ENCODE results near the gene RNF166.

RNF166 gene

GRCh38 chr16:88681709-88682451 is 24.3 kb downstream of the RNF166 start:
- Histone ChIP-seq H3F3A (ENCODE audit: control insufficient read depth, insufficient read depth) (peaks cover 16% of the 10 kb centered on the region), H3K79me2 (ENCODE audit: control insufficient read depth, low read length) (no peaks in the 10 kb centered on the region), H3K9me2 (replicated peaks; ENCODE audit: control insufficient read depth, low read length) (no peaks in the 10 kb centered on the region), H3K27ac (ENCODE audit: low read depth, low read length) (peak overlapping the region; percentile 89), H3K4me1 (ENCODE audit: control insufficient read depth, low read length) (peaks cover 57% of the 10 kb centered on the region), H3K4me2 (ENCODE audit: low read length) (peak overlapping the region; percentile 76), H3K4me3 (ENCODE audit: low read length) (peak overlapping the region; percentile 66), H3K27me3 (ENCODE audit: control insufficient read depth, low read length) (no peaks in the 10 kb centered on the region), H3K9me3 (ENCODE audit: control insufficient read depth, insufficient read depth, low read length) (no peaks in the 10 kb centered on the region), H3K36me3 (ENCODE audit: control insufficient read depth, low read length) (peaks cover 5% of the 10 kb centered on the region), H4K20me1 (ENCODE audit: control insufficient read depth, insufficient read depth, low read depth, low read length) (no peaks in the 10 kb centered on the region)
- no peak for TF ChIP-seq CTCF (IDR thresholded peaks at IDR 0.05; ENCODE audit: low read depth, low read length, poor library complexity, severe bottlenecking)
- no peak for TF ChIP-seq EZH2phosphoT487 (IDR thresholded peaks at IDR 0.05; ENCODE audit: borderline replicate concordance, low read length)

- H4K20me1 ChIP-seq (ENCODE audit: control insufficient read depth, insufficient read depth, low read depth, low read length), result no peaks in the 10 kb centered on the region
- no peaks in the 10 kb centered on the region for H3K9me3 ChIP-seq (ENCODE audit: control insufficient read depth, insufficient read depth, low read length)
- H3K4me3 ChIP-seq (ENCODE audit: low read length), result peak overlapping the region; percentile 66
- peak overlapping the region; percentile 89 for H3K27ac ChIP-seq (ENCODE audit: low read depth, low read length)
- H3K27me3 ChIP-seq (ENCODE audit: control insufficient read depth, low read length), result no peaks in the 10 kb centered on the region
- H3F3A ChIP-seq (ENCODE audit: control insufficient read depth, insufficient read depth), result peaks cover 16% of the 10 kb centered on the region
- peak overlapping the region; percentile 76 for H3K4me2 ChIP-seq (ENCODE audit: low read length)
- no peaks in the 10 kb centered on the region for H3K79me2 ChIP-seq (ENCODE audit: control insufficient read depth, low read length)
- H3K36me3 ChIP-seq (ENCODE audit: control insufficient read depth, low read length), result peaks cover 5% of the 10 kb centered on the region
- TF ChIP-seq EZH2phosphoT487 (IDR thresholded peaks at IDR 0.05; ENCODE audit: borderline replicate concordance, low read length) (no peak), CTCF (IDR thresholded peaks at IDR 0.05; ENCODE audit: low read depth, low read length, poor library complexity, severe bottlenecking) (peak; percentile 84)
- no peaks in the 10 kb centered on the region for H3K9me2 ChIP-seq (replicated peaks; ENCODE audit: control insufficient read depth, low read length)
- H3K4me1 ChIP-seq (ENCODE audit: control insufficient read depth, low read length), result peaks cover 52% of the 10 kb centered on the region
Measured at GRCh38 chr16:88681084-88681680, 25.0 kb downstream of the RNF166 start.

- H3F3A ChIP-seq (ENCODE audit: control insufficient read depth, insufficient read depth), result peaks cover 16% of the 10 kb centered on the region
- H3K4me1 ChIP-seq (ENCODE audit: control insufficient read depth, low read length), result peaks cover 47% of the 10 kb centered on the region
- no peaks in the 10 kb centered on the region for H3K27me3 ChIP-seq (ENCODE audit: control insufficient read depth, low read length)
- peak overlapping the region; percentile 89 for H3K27ac ChIP-seq (ENCODE audit: low read depth, low read length)
- peak overlapping the region; percentile 66 for H3K4me3 ChIP-seq (ENCODE audit: low read length)
- H3K4me2 ChIP-seq (ENCODE audit: low read length), result peak overlapping the region; percentile 76
- peaks cover 5% of the 10 kb centered on the region for H3K36me3 ChIP-seq (ENCODE audit: control insufficient read depth, low read length)
- H4K20me1 ChIP-seq (ENCODE audit: control insufficient read depth, insufficient read depth, low read depth, low read length), result no peaks in the 10 kb centered on the region
- no peaks in the 10 kb centered on the region for H3K79me2 ChIP-seq (ENCODE audit: control insufficient read depth, low read length)
- no peaks in the 10 kb centered on the region for H3K9me3 ChIP-seq (ENCODE audit: control insufficient read depth, insufficient read depth, low read length)
- TF ChIP-seq EZH2phosphoT487 (IDR thresholded peaks at IDR 0.05; ENCODE audit: borderline replicate concordance, low read length), result no peak
- TF ChIP-seq CTCF (IDR thresholded peaks at IDR 0.05; ENCODE audit: low read depth, low read length, poor library complexity, severe bottlenecking), result no peak
- H3K9me2 ChIP-seq (replicated peaks; ENCODE audit: control insufficient read depth, low read length), result no peaks in the 10 kb centered on the region
Measured at GRCh38 chr16:88680554-88681083, 25.6 kb downstream of the RNF166 start.

Measured in DOHH2 (cell line).